HEK293T (cell line): Measurements from ENCODE around the gene CHRNA7.

Experiments used
- ELF4 ChIP-seq: fragments of 450-650 bp; IDR thresholded peaks from 2 replicates; pipeline ENCODE4 v1.6.1; 2017; ENCODE audit warnings: antibody characterized with exemption
- PKNOX1 ChIP-seq: fragments of 450-650 bp; IDR thresholded peaks from 2 replicates; pipeline ENCODE4 v1.6.1; 2016
- SUZ12 ChIP-seq: fragments of 450-650 bp; IDR thresholded peaks from 2 replicates; pipeline ENCODE4 v1.6.1; 2016; ENCODE audit warnings: mild to moderate bottlenecking

- TF ChIP-seq SUZ12 (no peak), ELF4 (no peak), PKNOX1 (no peak)
These were observed 26.8 kb upstream of the CHRNA7 start for GRCh38 chr15:32003558-32003957.
